HG02642 (cell line): ENCODE measurements around the gene SLX4.

Experiments
- ATAC-seq: cut with Tn5 transposase; IDR thresholded peaks from one replicate; pipeline ENCODE4 v1.9.1; 2021; ENCODE audit warnings: mild to moderate bottlenecking; ENCODE audit not compliant: unreplicated experiment, poor library complexity

The SLX4 gene

DNA sequence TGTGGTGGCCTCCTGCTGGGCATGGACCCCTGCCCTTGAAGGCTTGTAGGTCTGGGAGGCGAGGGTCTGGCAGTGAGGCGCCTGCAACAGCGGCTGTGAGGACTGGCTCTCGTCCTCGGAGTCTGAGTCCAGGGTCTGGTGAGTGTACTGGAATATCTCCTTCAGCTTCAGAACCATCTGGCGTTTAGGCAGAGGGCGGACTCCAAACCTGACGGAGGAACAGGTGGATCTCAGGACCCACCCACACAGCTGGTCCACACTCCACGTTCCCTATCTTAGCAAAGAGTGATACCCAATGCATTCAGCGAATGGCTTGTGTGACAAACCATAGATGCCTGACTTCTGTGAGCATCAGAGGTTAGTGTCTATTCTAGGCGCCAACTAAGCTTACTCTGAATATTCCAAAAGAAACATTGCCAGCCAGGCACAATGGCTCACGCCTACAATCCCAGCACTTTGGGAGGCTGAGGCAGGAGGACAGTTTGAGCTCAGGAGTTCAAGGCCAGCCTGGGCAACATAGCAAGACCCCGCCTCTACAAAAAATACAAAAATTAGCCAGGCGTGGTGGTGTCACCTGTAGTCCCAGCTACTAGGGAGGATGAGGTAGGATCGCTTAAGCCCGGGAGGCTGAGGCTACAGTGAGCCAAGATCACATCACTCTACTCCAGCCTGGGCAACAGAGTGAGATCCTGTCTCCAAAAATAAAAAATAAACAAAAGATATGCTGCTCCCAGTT is 27.9 kb downstream of the SLX4 start:
- ATAC-seq = no peak

DNA sequence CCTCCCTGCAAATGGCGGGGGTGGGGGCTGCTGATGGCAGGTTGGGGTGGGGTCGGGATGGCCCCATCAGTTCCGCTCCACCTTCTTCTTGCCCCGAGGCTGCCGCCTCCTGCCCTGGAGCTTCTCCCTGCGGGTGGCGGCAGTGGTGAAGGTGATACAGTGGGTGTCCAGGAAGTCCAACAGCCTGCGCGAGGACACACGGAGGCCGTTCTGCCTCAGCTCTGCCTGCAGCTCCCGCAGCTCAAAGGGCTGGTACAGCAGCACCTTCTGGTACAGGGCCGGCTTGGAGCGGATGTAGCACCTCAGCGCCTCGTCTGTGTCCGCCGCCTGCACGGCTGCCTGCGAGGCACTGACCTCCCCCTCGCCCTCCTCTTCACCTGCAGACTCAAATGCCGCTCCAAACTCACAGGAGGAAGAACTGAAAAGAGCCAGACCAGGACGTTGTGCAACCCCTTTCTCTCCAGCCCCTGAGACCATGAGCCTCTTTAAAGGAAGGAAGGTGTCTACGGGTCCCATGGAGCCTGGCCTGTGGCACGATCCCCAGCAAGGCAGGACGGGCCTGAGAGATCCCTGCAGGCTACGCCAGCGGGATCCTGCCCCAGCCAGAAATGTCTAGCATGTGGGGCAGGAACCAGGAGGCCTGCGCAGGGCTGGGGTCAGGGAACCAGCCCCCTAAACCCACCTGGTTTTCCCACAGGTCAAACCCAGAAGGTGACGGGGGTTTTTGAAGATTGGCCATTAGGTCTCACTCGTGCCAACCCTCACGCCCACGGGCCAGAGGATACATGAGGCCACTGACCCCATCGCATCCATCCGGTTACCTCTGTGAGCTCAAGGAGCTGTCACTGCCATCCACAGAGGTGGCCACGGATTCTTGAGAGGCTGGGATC is 28.9 kb downstream of the SLX4 start:
- ATAC-seq = no peak

DNA sequence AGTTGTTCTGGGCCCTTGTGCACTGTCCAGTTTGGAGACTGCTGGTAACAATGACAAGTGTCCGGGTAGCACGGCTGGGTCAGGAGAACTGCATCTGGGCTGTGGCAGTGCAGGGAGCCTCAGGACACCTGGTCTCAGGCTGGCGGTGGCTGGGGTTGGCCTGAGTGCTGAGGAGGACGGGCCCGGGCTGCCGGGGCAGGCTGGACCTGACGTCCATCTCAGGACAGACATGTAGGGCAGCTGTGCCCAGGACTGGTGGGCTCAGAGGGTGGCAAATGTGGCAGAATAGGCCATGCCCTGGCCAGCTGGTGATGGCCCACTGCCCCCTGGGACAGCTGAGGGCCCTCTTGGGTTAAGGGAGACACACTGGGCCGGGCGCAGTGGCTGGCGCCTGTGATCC is 30.0 kb downstream of the SLX4 start:
- no peak for ATAC-seq

DNA sequence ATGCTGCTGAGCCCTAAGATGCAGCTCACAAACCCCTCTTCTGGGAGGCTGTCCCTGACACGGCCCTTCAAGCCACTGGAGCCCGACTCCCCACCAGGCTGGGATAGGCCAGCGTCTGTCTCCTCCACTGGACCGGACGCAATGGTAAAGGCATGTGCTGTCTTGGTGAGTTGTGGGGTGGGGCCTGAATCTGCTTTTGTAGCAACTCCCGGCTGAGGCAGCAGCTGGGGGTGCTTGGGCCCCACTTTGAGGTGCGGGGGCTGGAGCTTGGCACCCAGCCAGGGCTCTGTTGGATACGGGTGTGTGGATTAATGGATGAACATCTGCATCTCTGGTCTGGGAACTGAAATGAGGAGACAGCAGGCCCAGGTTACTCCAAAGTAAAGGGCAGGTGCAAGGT is 30.7 kb downstream of the SLX4 start:
- ATAC-seq = no peak

DNA sequence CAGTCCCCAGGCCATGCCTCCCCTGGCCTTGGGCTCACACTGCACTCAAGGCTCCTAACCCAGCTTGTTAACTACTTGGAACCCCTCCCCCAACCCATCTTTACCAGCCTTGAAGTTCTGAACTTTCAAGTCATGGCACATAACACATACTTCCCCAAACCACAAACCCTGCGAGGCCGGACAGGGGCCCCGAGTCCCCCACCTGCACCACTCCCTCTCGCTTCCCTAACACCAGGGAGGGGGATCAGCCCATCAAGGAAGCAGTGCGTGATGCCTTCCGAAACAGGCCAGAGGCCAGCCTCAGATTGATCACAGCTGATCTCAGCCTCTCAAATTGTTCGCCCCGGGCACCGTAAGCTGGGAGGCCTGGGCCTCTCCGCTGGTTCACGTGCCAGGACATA is 31.2 kb downstream of the SLX4 start:
- no peak for ATAC-seq

DNA sequence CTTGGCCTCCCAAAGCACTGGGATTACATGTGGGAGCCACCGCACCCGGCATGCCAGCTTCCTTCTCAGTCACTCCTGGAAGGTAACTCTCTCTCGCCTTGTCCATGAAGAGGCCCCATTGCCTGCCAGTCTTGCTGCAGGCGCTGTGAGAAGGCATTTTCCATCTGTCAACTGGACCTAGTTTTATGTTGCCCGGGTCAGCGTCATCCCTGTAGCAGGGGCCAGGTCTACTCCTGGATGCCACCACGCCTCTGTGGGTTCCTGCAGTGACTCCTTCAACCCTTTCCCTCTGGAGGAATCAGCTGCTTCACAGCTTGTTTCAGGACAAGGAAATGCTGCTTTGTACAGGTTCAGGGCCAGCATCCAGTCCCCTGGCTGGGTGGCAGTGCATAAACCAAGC is 31.6 kb downstream of the SLX4 start:
- ATAC-seq = no peak

DNA sequence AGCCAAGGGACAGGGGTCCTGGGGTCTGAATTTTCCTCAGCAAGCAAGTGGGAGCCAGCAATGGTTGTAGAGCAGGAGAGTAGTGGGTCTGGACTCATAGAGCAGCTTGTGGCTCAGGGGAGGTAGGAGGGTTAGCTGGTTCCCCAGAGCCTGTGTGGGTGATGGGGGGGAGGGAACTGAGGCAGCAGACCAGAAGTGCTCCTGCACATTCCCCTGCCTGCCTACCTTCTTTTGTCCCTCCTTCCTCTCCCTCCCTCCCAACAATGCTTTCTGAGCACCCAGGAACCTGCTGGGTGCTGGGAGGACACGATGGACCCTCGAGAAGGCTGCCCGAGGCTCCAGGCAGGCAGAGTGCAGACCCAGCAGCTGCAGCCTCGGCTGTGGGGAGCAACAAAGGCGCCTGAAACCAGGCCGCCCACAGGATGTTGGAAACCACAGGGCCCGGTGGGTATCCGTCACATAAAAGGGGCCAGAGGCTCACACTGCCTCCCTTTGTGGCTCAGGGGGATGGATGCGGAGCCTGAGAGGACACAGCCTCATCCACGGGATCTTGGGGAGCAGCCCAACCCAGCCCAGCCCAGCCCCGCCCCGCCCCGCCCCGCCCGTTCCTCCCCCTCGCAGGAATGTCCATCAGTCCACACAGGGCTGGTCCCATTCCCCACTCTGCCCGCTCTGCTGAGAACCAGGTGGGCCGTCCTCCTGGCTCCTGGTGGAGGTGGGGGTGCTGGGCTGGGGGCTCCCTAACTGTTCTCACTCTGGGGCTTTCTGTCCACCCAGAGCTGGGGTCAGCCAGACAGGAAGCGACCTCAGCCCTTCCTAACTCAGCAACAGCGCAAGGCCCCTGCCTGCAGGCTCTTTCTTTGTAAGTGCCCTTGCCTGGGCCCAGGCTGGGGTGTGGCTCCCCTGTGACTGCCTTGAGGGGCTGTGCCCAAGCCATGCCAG is 32.5 kb downstream of the SLX4 start:
- ATAC-seq = peak; percentile 57

DNA sequence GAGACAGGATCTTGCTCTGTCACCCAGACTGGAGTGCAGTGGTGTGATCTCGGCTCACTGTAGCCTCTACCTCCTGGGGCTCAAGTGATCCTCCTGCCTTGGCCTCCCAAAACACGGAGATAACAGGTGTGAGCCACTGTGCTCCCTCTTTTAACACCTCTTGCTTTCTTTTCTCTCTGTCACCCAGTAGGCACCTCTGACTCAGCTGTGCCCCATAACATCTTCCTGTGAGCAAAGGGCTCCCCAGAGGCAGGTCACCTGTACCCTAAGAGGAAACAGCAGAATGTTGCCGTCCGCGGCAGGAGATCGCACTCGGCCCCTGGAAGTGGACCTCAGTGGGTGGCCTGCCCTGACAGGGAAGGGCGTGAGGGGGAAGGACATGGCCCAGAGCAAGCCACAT is 33.3 kb downstream of the SLX4 start:
- no peak for ATAC-seq

DNA sequence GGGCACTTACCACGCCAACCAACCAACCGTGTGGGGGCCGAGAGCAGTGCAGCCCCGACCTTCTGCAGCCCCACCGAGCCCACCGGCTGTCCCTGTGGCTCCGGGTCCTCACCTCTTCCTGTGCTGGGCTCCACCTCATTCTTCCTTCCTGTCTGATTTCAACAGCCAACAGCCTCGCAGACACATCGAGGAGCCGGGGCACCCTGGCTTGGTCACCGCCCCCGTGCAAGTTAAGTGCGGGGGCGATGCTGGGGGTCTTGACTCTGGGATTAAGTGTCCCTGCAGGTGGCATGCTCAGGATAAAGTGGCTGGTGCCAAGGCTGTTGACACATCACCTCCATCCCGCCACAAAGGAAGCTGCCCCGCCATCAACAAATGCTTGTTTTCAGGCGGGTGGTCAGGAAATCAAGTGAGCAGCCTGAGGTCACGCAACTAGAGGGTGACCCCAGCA is 34.1 kb downstream of the SLX4 start, which contains the start of gene NLRC3:
Gene NLRC3, minus strand, starts transcription at position 102 of the 451 bp plus-strand sequence. CDS start 12,367 bp downstream, outside the sequence.
- no peak for ATAC-seq

DNA sequence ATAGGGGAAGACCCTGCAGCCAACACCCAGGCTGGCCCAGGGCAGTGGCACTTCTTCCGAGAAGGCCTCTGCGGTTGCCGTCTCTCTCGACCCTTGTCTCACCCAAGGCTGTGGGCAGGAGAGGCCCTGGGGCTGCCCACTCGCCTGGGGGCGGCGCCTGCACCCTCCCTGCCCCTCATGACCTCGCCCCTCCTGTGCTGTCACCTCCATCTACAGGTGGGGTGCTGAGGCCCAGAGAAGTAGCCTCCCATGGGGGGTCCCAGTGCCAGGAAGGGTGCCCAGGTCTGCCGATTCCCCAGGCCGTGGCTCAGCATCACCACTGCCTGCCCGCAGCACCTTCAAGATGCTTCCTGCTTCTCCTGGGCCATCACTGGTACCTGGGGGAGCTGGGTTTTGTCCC is 35.2 kb downstream of the SLX4 start:
- ATAC-seq = no peak

DNA sequence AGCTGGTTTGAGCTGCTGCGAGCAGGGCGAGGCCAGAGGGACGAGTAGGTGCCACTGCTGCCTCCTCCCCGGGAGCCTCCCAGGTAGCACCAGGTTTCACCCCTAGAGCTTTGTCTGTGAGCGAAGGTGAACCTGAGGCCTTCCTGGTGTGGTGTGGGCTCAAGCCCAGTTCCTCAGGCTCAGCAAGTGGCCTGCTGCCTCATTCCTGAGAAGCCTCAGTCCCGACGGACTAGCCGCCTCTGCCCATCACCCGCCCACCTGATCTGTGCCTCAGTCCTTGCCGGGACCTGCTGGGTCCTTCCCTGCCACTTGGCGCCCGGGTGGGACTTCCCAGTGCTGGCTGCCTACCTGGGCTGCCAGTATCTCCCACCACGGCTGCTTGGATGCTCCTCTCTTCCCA is 35.9 kb downstream of the SLX4 start:
- ATAC-seq = no peak

DNA sequence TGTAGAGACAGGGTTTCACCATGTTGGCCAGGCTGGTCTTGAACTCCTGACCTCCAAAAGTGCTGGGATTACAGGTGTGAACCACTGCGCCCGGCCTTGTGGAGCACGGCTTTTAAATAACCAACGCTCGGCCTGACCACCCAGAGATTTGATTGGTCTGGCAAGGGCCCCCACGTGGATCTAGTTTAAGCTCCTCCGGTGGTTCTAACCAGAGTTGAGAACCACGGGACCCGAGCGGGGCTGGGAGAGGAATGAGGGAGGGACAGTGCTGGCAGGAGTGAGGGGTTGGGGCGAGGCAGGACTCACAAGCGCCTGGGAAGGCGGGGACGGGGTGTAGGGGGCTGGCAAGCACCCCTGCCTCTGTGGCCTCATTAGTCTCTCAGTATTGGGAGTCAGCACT is 37.2 kb downstream of the SLX4 start:
- ATAC-seq = no peak

DNA sequence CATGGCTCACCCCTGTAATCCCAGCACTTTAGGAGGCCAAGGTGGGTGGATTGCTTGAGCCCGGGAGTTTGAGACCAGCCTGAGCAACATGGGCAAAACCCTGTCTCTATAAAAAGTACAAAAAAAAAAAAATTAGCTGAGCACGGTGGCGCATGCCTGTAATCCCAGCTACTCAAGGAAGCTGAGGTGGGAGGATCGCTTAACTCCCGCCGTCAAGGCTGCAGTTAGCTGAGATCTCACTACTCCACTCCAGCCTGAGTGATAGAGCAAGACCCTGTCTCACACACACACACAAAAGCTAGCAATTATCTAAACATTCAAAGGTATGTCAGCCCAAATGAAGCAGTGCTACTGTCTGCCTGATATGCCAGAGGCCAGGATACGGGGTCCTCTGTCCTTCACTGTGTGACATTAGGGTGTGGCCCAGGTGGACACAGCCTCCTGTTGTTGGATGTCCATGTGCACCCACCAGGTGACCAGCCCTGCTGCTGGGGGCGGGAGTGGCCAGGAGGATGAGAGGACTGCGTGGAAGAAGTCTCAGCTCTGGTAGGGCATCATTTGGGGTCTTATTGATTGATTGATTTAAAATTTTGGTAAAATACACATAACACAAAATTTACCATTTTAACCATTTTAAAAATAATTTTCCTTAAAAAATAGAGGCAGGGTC is 38.1 kb downstream of the SLX4 start:
- no peak for ATAC-seq

DNA sequence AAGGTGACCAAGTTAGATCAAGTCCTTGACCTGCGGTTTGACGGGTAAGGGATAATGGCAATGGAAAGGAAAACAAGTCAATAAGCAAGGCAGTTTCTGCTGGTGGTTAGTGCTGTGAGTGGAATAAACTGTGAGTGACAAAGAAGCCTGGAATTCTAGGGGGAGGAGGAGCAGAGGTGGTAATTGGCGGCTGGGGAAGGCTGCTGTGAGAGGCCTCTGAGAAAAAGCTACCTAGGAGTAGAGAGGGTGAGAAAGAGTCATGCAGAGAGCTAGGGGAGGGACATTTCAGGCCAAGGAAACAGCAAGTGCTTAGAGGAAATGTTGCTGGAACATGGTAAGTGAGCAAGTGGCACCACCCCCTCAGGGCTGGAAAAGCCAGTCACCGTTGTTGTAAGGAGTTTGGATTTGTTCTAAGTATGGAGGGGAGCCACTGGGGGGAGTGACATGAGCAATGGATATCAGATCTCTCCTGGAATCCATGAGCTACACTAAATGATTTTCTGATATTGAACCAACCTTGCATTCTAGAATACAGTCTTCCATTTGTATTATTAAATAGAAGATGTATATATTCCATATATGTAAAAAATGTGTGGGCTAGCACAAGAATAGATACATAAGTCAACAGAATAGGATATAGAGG is 40.9 kb downstream of the SLX4 start:
- ATAC-seq = no peak

DNA sequence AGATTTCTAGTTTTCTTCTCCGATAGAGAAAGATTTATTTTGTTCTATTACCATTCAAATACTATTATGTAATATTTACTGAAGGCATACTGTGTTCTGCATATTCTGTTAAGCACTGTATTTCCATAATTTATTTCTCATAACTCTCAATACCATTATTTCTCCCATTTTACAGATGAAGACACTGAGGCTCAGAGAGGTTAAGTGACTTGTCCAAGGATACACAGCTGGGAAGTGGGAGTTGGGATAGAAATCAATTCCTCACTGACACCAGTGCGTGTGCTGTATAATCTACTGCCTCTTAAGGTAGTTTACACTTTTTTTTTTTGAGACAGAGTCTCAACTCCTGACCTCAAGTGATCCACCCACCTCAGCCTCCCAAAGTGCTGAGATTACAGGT is 41.6 kb downstream of the SLX4 start:
- ATAC-seq = no peak

DNA sequence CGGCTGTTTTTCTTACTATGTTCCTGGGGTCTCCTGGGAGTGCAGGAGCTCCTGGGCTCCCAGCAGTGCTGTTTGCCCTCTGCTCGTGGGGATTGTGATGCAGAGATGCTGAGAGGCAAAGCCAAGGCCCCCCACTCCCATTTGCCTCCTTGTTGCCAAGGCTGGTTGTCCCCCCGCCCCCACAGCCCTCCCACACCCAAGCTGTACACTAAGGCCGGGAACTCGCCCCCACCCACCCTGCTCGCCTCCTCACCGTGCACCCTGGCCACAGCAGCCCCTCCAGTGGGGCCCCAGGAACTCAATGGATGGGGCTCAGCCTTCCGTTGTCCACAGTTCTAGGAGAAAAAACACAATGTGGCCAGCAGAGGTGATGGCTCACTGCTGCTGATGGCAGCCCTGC is 44.4 kb downstream of the SLX4 start:
- ATAC-seq = no peak

DNA sequence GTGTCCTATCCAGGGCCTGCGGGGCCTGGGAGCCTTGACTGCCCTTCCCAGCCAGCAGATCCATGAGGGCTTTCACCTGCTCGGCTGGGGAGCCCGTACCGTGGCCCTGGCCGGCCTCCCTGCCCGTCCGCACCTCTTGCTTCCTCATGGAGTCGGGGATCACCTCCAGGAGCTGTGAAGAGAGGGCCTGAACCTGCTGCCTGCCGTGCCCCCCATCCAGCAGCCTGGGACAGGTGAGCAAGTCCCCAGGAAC is 46.6 kb downstream of the SLX4 start:
- ATAC-seq = no peak

DNA sequence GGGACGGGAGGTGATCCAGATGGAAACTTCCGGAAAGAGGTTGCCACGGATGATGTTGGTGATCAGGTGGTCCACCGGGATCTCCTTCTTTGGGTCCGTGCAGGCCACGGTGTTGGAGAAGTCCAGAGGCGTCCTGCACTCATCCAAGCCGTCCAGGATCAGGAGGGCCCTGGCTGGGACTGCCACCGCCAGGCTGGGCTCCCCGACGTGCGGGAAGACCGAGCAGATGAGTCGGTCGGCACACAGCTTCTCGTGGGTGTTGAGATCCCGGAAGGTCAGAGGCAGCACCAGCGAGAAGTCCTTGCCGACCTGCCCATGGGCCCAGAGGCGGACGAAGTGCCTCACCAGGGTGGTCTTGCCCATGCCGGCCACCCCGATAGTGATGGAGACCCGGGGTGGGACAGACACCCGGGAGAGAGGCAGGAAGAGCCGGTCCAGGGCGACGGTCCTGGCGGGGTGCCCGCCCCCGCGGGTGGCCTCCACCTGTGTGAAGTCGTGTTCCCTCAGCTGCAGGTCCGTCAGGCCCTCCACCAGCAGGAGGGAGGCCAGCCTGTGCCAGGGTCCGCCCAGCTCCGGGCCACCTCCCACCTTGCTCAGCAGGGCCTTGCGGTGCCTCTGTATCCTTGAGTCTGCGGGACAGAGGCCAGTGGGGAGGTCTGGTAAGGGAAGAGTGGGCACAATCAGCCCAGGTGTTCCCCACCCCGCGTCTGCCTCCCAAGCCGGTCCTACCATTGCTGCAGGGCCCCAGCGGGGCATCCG is 47.1 kb downstream of the SLX4 start:
- ATAC-seq = no peak

DNA sequence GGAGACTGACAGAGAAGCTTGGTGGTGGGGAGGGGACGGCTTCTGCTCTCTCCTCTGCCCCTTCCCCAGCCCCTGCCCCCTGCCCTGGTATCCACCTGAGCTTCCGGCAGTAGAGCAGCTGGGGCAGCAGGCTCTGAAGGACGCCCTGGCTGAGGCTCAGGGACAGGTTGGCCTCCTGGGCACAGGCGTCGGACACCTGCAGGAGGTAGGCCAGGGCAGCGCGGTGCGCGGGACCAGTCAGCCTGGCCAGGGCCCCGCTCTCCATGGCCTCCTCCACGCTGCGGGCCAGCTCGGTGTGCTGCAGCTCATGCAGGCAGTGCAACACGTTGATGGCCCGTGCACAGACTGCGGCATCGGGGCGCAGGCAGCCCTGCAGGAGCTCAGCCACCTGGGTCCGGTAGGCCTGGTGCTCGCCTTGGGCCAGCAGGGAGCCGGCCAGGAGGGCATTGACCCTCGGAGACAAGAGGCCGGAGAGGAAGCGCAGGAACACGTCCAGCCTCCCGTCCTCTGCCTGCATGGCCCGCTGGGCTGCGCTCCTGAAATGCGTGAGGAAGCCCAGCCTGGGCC is 48.4 kb downstream of the SLX4 start:
- ATAC-seq = no peak
